ENCODE measurements around the gene STARD4.

STARD4 gene

GRCh38 chr5:111454198-111454622, 58.1 kb downstream of the STARD4 start:
- no peak for DNase-seq (ENCODE audit: low spot score)
- in situ Hi-C loops (cut with MboI; ENCODE audit: low pct_unique_long_range_greater_than_20kb, low sequenced_read_pairs, unreplicated experiment), result loop anchor here (25.0 kb wide), 1 partner anchor 292 kb away; no protein-coding TSS in a partner anchor
- no peak for TF ChIP-seq CTCF (IDR thresholded peaks at IDR 0.05; ENCODE audit: extremely low read depth, insufficient read depth, missing control alignments)

DNA sequence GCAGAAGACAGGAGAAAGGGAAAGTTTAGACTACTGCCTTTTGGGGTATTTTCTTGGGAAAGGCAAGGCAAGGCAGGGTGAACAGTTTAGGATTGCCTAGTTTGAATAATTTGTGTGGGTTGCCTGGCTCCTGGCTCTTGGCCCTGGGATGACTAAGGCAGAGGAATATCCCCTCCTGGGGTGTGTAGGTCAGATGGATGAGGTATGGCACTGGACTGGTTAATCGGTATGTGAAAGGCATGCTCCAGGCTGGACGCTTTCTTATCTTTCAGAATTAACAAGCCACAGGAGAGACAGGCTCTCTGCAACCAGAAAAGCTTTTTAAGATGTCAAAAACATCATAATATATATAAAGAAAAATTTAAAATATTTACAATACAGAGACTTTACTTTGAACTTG, 58.6 kb downstream of the STARD4 start:
- no peak for TF ChIP-seq CTCF (IDR thresholded peaks at IDR 0.05; ENCODE audit: extremely low read depth, insufficient read depth, missing control alignments)
- no peak for DNase-seq (ENCODE audit: low spot score)
- in situ Hi-C loops (cut with MboI; ENCODE audit: low pct_unique_long_range_greater_than_20kb, low sequenced_read_pairs, unreplicated experiment), result loop anchor here (25.0 kb wide), 1 partner anchor 291 kb away; no protein-coding TSS in a partner anchor

DNA sequence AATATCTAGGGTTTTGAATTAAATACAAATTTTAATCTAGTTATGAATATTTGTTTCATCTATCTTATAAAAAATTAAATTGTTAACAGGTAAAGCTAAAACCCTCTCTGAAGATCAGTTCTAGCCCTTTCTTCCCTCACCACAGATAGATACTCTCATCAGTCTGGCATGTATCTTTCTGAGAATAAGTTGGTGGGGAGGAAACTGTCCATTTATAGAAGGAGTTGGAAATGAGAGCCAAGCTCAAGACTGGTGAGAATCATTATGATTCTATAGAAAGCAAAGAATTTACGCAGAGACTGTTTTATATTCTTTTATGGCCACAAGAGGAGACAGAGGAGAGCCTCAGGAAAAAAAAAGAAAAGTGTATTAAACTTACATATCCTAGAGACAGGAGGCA, 59.0 kb downstream of the STARD4 start:
- TF ChIP-seq CTCF (IDR thresholded peaks at IDR 0.05; ENCODE audit: extremely low read depth, insufficient read depth, missing control alignments), result no peak
- DNase-seq (ENCODE audit: low spot score), result no peak
- in situ Hi-C loops (cut with MboI; ENCODE audit: low pct_unique_long_range_greater_than_20kb, low sequenced_read_pairs, unreplicated experiment), result loop anchor here (25.0 kb wide), 1 partner anchor 291 kb away; no protein-coding TSS in a partner anchor

GRCh38 chr5:111447822-111448221, 64.5 kb downstream of the STARD4 start:
- DNase-seq (ENCODE audit: low spot score), result no peak

GRCh38 chr5:111447099-111447498, 65.2 kb downstream of the STARD4 start:
- no peak for DNase-seq (ENCODE audit: low spot score)
- no peak for TF ChIP-seq CTCF (IDR thresholded peaks at IDR 0.05; ENCODE audit: extremely low read depth, insufficient read depth, missing control alignments)
- in situ Hi-C loops (cut with MboI; ENCODE audit: low pct_unique_long_range_greater_than_20kb, low sequenced_read_pairs, unreplicated experiment), result no loop called here

More at GRCh38 chr5:111447822-111448221, 64.5 kb downstream of the STARD4 start:
- no peak for TF ChIP-seq CTCF (IDR thresholded peaks at IDR 0.05; ENCODE audit: extremely low read depth, insufficient read depth, missing control alignments)
- in situ Hi-C loops (cut with MboI; ENCODE audit: low pct_unique_long_range_greater_than_20kb, low sequenced_read_pairs, unreplicated experiment), result no loop called here
